H1 (cell line): Measurements from ENCODE around the gene RAET1G. TPM values are rescaled to one million over a fixed set of nuclear protein-coding genes. Genes with fewer than 3 reads are reported as not detected.

ENCODE experiments used
- CTCF ChIA-PET: fragments of 300-600 bp; sonication (Branson Sonifier 250); formaldehyde crosslinking; loops from one replicate; lab custom pipeline; 2021; ENCODE audit not compliant: partially characterized antibody; lab: Charles Lee
- POLR2A ChIA-PET: fragments of 300-600 bp; sonication (Branson Sonifier 250); formaldehyde crosslinking; loops from one replicate; lab custom pipeline; 2021; ENCODE audit warnings: inconsistent platforms; ENCODE audit not compliant: partially characterized antibody; lab: Charles Lee
- DNase-seq, 2 experiments: peaks; one replicate each; pipeline versions ENCODE4 v3.0.0 to v3.0.0-alpha.2; 2010 to 2022; ENCODE audit warnings: low spot score in 2 of 2, low read depth in 1 of 2, mixed read lengths in 1 of 2
- FAIRE-seq: peaks from 2 replicates; lab custom pipeline; 2011; peaks lifted over from hg19 to GRCh38; lab: Jason Lieb, UNC
- H2AFZ ChIP-seq: 2 replicates; pipeline ENCODE4 v1.8.1; 2012; ENCODE audit warnings: low read length, inconsistent platforms
- H2AK5ac ChIP-seq: 2 replicates; pipeline ENCODE4 v1.6.1; 2013; ENCODE audit warnings: low read depth, low read length
- H2BK120ac ChIP-seq: replicated peaks from 2 replicates; pipeline ENCODE3; 2013; ENCODE audit warnings: low read depth, low read length, inconsistent platforms
- H2BK12ac ChIP-seq: 2 replicates; pipeline ENCODE4 v1.6.1; 2013; ENCODE audit warnings: low read depth, low read length
- H2BK15ac ChIP-seq: 2 replicates; pipeline ENCODE4 v1.6.1; 2013; ENCODE audit warnings: low read length
- H2BK20ac ChIP-seq: 2 replicates; pipeline ENCODE4 v1.6.1; 2013; ENCODE audit warnings: low read length
- H2BK5ac ChIP-seq: 2 replicates; pipeline ENCODE4 v1.6.1; 2013; ENCODE audit warnings: low read depth, low read length
- H3K14ac ChIP-seq: 2 replicates; pipeline ENCODE4 v1.6.1; 2013; ENCODE audit warnings: inconsistent platforms; ENCODE audit not compliant: insufficient read length
- H3K18ac ChIP-seq: 2 replicates; pipeline ENCODE4 v1.6.1; 2013; ENCODE audit warnings: low read length; ENCODE audit errors: extremely low read depth
- H3K23ac ChIP-seq: 2 replicates; pipeline ENCODE4 v1.6.1; 2013; ENCODE audit warnings: inconsistent platforms; ENCODE audit not compliant: insufficient read length
- H3K23me2 ChIP-seq: 2 replicates; pipeline ENCODE4 v1.6.1; 2013; ENCODE audit warnings: low read depth, low read length
- H3K27ac ChIP-seq: 2 replicates; pipeline ENCODE4 v1.6.1; 2011; ENCODE audit warnings: low read depth, low read length, inconsistent platforms
- H3K27me3 ChIP-seq, 4 experiments: replicated peaks in 1 of 4; 1 replicate in 1 of 4; 2 replicates in 3 of 4; pipeline versions ENCODE4 v1.6.1 to v1.8.1; 2011 to 2013; ENCODE audit warnings: low read length in 3 of 4, mild to moderate bottlenecking in 3 of 4, inconsistent platforms in 2 of 4, mixed read lengths in 2 of 4, moderate library complexity in 1 of 4; ENCODE audit not compliant: control insufficient read depth in 3 of 4, insufficient read depth in 3 of 4; ENCODE audit errors: extremely low read depth in 1 of 4
- H3K36me3 ChIP-seq, 4 experiments: 2 replicates each; pipeline versions ENCODE4 v1.6.1 to v1.8.1; 2011 to 2013; ENCODE audit warnings: mild to moderate bottlenecking in 4 of 4, low read length in 3 of 4, moderate library complexity in 2 of 4, control low read depth in 1 of 4, inconsistent platforms in 1 of 4; ENCODE audit not compliant: insufficient read depth in 4 of 4, control insufficient read depth in 2 of 4
- H3K4ac ChIP-seq: replicated peaks from 2 replicates; pipeline ENCODE3; 2013; ENCODE audit warnings: low read length, low read depth, mixed read lengths, inconsistent platforms; ENCODE audit not compliant: insufficient read length
- H3K4me1 ChIP-seq, 4 experiments: replicated peaks in 1 of 4; 1 replicate in 1 of 4; 2 replicates in 3 of 4; pipeline versions ENCODE4 v1.6.1 to v1.8.1; 2011 to 2013; ENCODE audit warnings: low read length in 3 of 4, inconsistent platforms in 2 of 4, mixed read lengths in 1 of 4; ENCODE audit not compliant: insufficient read depth in 4 of 4, control insufficient read depth in 3 of 4
- H3K4me2 ChIP-seq, 2 experiments: 2 replicates each; pipeline versions ENCODE4 v1.6.1 to v1.8.1; 2011 to 2013; ENCODE audit warnings: low read depth in 2 of 2, low read length in 2 of 2, control low read depth in 1 of 2, inconsistent platforms in 1 of 2, mild to moderate bottlenecking in 1 of 2; ENCODE audit not compliant: insufficient read depth in 1 of 2
- H3K4me3 ChIP-seq, 4 experiments: fragments of 200-600, 300-600 bp in 1 of 4; sonication (generic), shearing (Covaris generic), sonication (Bioruptor Twin) in 1 of 4; 2 replicates each; pipeline versions ENCODE4 v1.5.1 to v1.8.1; 2011 to 2016; ENCODE audit warnings: low read length in 4 of 4, low read depth in 3 of 4, control low read depth in 2 of 4, inconsistent platforms in 2 of 4, mild to moderate bottlenecking in 2 of 4, mixed read lengths in 1 of 4, moderate library complexity in 1 of 4; ENCODE audit not compliant: insufficient read depth in 2 of 4; ENCODE audit errors: extremely low read depth in 1 of 4
- H3K56ac ChIP-seq: replicated peaks from 2 replicates; pipeline ENCODE3; 2013; ENCODE audit warnings: low read depth, mild to moderate bottlenecking, mixed read lengths, low read length, inconsistent platforms; ENCODE audit not compliant: insufficient read length
- H3K79me1 ChIP-seq: 2 replicates; pipeline ENCODE4 v1.6.1; 2013; ENCODE audit warnings: low read depth, low read length, control low read depth
- H3K79me2 ChIP-seq, 2 experiments: 2 replicates each; pipeline versions ENCODE4 v1.6.1 to v1.8.1; 2012 to 2013; ENCODE audit warnings: low read length in 2 of 2, mild to moderate bottlenecking in 2 of 2, inconsistent platforms in 1 of 2; ENCODE audit not compliant: insufficient read depth in 2 of 2, control insufficient read depth in 1 of 2
- H3K9ac ChIP-seq, 4 experiments: replicated peaks in 1 of 4; 1 replicate in 1 of 4; 2 replicates in 3 of 4; pipeline versions ENCODE4 v1.6.1 to v1.8.1; 2011 to 2013; ENCODE audit warnings: low read depth in 3 of 4, low read length in 3 of 4, control low read depth in 2 of 4, mild to moderate bottlenecking in 2 of 4, moderate library complexity in 2 of 4, inconsistent platforms in 1 of 4; ENCODE audit errors: extremely low read depth in 1 of 4
- H3K9me3 ChIP-seq, 2 experiments: 2 replicates each; pipeline versions ENCODE4 v1.6.1 to v1.8.1; 2012 to 2013; ENCODE audit warnings: mild to moderate bottlenecking in 2 of 2, moderate library complexity in 2 of 2, control low read depth in 1 of 2, inconsistent platforms in 1 of 2, low read depth in 1 of 2, low read length in 1 of 2, mixed read lengths in 1 of 2; ENCODE audit not compliant: insufficient read depth in 2 of 2
- H4K20me1 ChIP-seq, 2 experiments: replicated peaks in 1 of 2; 2 replicates each; pipeline versions ENCODE3 to v1.8.1; 2011 to 2013; ENCODE audit warnings: inconsistent platforms in 2 of 2, low read length in 2 of 2, mild to moderate bottlenecking in 1 of 2; ENCODE audit not compliant: insufficient read depth in 2 of 2, control insufficient read depth in 1 of 2
- H4K5ac ChIP-seq: 2 replicates; pipeline ENCODE4 v1.6.1; 2013; ENCODE audit warnings: low read length, low read depth, mixed read lengths, inconsistent platforms; ENCODE audit not compliant: insufficient read length
- H4K8ac ChIP-seq: 2 replicates; pipeline ENCODE4 v1.8.0; 2013; ENCODE audit warnings: mild to moderate bottlenecking, moderate library complexity, low read length, inconsistent platforms; ENCODE audit not compliant: insufficient read depth; ENCODE audit errors: extremely low read depth
- H4K91ac ChIP-seq: replicated peaks from 2 replicates; pipeline ENCODE3; 2013; ENCODE audit warnings: low read length, mixed read lengths, inconsistent platforms; ENCODE audit not compliant: insufficient read length
- ASH2L ChIP-seq: fragments of 200-600, 300-600 bp; sonication (generic); IDR thresholded peaks from one replicate; pipeline ENCODE4 v1.7.1; 2017; ENCODE audit warnings: low read length
- CTBP2 ChIP-seq: IDR thresholded peaks from 2 replicates; pipeline ENCODE4 v1.7.0; 2011; ENCODE audit warnings: borderline replicate concordance, mild to moderate bottlenecking, moderate library complexity, mixed read lengths, low read length; ENCODE audit not compliant: insufficient read depth, insufficient read length
- HDAC6 ChIP-seq: IDR thresholded peaks from one replicate; pipeline ENCODE4 v1.7.1; 2012; ENCODE audit warnings: low read depth, mild to moderate bottlenecking, inconsistent platforms, low read length, moderate library complexity
- KDM5A ChIP-seq: fragments of 200-600 bp; IDR thresholded peaks from 2 replicates; pipeline ENCODE4 v1.7.1; 2012; ENCODE audit warnings: mild to moderate bottlenecking, low read length, inconsistent platforms, mixed read lengths
- MAFK ChIP-seq: IDR thresholded peaks from 2 replicates; pipeline ENCODE4 v1.6.1; 2012; ENCODE audit warnings: low read depth, mild to moderate bottlenecking, improper control_type of control experiment, low read length
- NANOG ChIP-seq: IDR thresholded peaks from 2 replicates; pipeline ENCODE4 v1.6.1; 2011; ENCODE audit warnings: low read length, low read depth, mild to moderate bottlenecking, inconsistent platforms; ENCODE audit not compliant: insufficient read depth, poor library complexity, severe bottlenecking
- POLR2AphosphoS5 ChIP-seq: IDR thresholded peaks from 2 replicates; pipeline ENCODE4 v1.6.1; 2011; ENCODE audit warnings: low read depth, low read length
- RBBP5 ChIP-seq: IDR thresholded peaks from 2 replicates; pipeline ENCODE4 v1.7.1; 2012; ENCODE audit warnings: low read depth, mild to moderate bottlenecking, inconsistent platforms, low read length, moderate library complexity, borderline replicate concordance
- RXRA ChIP-seq: IDR thresholded peaks from 2 replicates; pipeline ENCODE4 v1.6.1; 2011; ENCODE audit warnings: low read depth, mild to moderate bottlenecking, low read length, moderate library complexity; ENCODE audit not compliant: insufficient read depth
- SAP30 ChIP-seq: fragments of 300-600 bp; sonication (generic); IDR thresholded peaks from 2 replicates; pipeline ENCODE4 v1.7.1; 2012; ENCODE audit warnings: low read length, moderate library complexity, mild to moderate bottlenecking, inconsistent platforms; ENCODE audit not compliant: insufficient read depth, insufficient replicate concordance
- SIX5 ChIP-seq: IDR thresholded peaks from 2 replicates; pipeline ENCODE4 v1.6.1; 2011; ENCODE audit warnings: mild to moderate bottlenecking, low read depth, low read length
- ZNF274 ChIP-seq: IDR thresholded peaks from 2 replicates; pipeline ENCODE4 v1.7.0; 2012; ENCODE audit warnings: low read length, borderline replicate concordance; ENCODE audit errors: extremely low read depth
- WGBS, 2 experiments: shearing (Covaris generic) in 1 of 2; methylation state at CpG; one replicate each; pipeline versions ENCODE4 v1.1.6 to v1.1.7; 2013 to 2015; ENCODE audit warnings: low lambda C conversion rate in 2 of 2, mixed read lengths in 2 of 2, inconsistent platforms in 1 of 2, low coverage in 1 of 2, missing lambda C conversion rate in 1 of 2; ENCODE audit not compliant: insufficient replicate concordance in 2 of 2, insufficient coverage in 1 of 2, insufficient read length in 1 of 2; ENCODE audit errors: extremely low coverage in 1 of 2, missing lambda C conversion rate in 1 of 2; 5-methylcytosine and 5-hydroxymethylcytosine counted together
- polyA plus RNA-seq, 7 experiments: library from polyadenylated mRNA; depleted of rRNA in 3 of 7; stranded (reverse) in 5 of 7; unstranded in 2 of 7; fragments of >200 nt in 5 of 7; fragments of 200-250 nt in 2 of 7; gene quantifications; 1 replicate in 5 of 7; 2 replicates in 1 of 7; 4 replicates in 1 of 7; pipeline versions ENCODE4 v1.2.1 to v1.2.3, GENCODE V29; 2011 to 2013; ENCODE audit warnings: missing spikeins in 2 of 7, mixed read lengths in 2 of 7
- total RNA-seq: library from RNA; stranded (reverse); fragmentation: NEBNext Ultra II Directional; extraction: Animal tissue kit (Norgen Biotek cat#: 25700); gene quantifications from 2 replicates; pipeline ENCODE4 v1.2.1, GENCODE V29; 2021
- TF ChIP-seq, protein P1 (sequence below): IDR thresholded peaks from 2 replicates; pipeline ENCODE4 v1.6.1; 2011; ENCODE audit warnings: low read length, improper control_type of control experiment

RAET1G gene
- total and polyA plus RNA-seq, 2 of the 8 experiments (the other 6 are each of a cell fraction or from before 2014, with no cell fraction given): 0.08 TPM; not detected in 1

DNA sequence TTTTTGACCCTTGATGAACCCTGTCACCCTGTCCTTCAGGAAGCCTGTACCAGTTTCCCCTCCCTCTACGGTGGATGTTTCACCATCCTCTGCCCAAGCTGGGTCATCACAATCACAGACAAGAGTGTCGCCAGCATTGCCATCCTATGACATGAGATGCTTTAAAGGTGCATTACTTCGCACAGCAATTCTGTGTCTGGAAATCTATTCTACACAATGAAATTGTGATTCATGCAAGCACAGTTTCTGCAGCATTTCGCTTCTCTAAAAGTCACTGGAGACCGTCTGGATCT is 16.4 kb upstream of the RAET1G start:
- Histone ChIP-seq H3K4me2 (peak overlapping the region in 1 of 2 experiments; percentile 58; a peak in 1 of 4 replicates), H3K36me3 (peaks cover 0 to 4% (median 0%) of the 10 kb centered on the region in 4 experiments; a peak in 1 of 8 replicates), H3K4ac (no peak overlapping the region), H2AK5ac (no peak overlapping the region), H3K56ac (no peak overlapping the region), H2BK5ac (no peak overlapping the region), H3K4me3 (no peak overlapping the region), H2BK20ac (no peak overlapping the region), H2BK15ac (no peak overlapping the region), H4K5ac (no peak overlapping the region), H2AFZ (no peak overlapping the region), H4K20me1 (peaks cover 6 to 12% of the 10 kb centered on the region in 2 experiments), H3K18ac (no peak overlapping the region), H3K4me1 (peaks cover 0 to 6% (median 3%) of the 10 kb centered on the region in 4 experiments; a peak in 5 of 7 replicates), H3K27me3 (peaks cover 72 to 97% (median 92%) of the 10 kb centered on the region in 4 experiments), H4K8ac (no peak overlapping the region), H3K27ac (no peak overlapping the region), H3K23ac (no peak overlapping the region), H4K91ac (no peak overlapping the region), H2BK12ac (no peak overlapping the region), H3K79me1 (no peaks in the 10 kb centered on the region), H3K9me3 (no peaks in the 10 kb centered on the region), H3K14ac (no peak overlapping the region), H2BK120ac (no peak overlapping the region), H3K9ac (no peak overlapping the region), H3K23me2 (peaks cover 15% of the 10 kb centered on the region; the same call in 1 of the 2 replicates), H3K79me2 (no peaks in the 10 kb centered on the region)
- ChIA-PET CTCF (no interaction called here), POLR2A (interaction anchor here (1.2 kb wide), 1 partner anchor 53 kb away, joined by 4 read pairs; no protein-coding TSS in a partner anchor)
- DNase-seq (no peak), FAIRE-seq (no peak)
- 34% methylated on average over 5 of the region's 5 CpGs; no CpG with 5 or more reads in 1 of the 2 experiments for WGBS, 2 experiments
- TF ChIP-seq ZNF274 (no peak), RBBP5 (no peak), SAP30 (no peak), POLR2AphosphoS5 (no peak), RXRA (no peak), NANOG (no peak), HDAC6 (no peak), MAFK (no peak), SIX5 (no peak), ASH2L (no peak), CTBP2 (no peak), KDM5A (no peak)
- TF ChIP-seq, protein P1, sequence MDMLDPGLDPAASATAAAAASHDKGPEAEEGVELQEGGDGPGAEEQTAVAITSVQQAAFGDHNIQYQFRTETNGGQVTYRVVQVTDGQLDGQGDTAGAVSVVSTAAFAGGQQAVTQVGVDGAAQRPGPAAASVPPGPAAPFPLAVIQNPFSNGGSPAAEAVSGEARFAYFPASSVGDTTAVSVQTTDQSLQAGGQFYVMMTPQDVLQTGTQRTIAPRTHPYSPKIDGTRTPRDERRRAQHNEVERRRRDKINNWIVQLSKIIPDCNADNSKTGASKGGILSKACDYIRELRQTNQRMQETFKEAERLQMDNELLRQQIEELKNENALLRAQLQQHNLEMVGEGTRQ: no peak
